Lung (tissue), 13 donors: ENCODE data around the gene PHLPP1. TPM values are rescaled to one million over a fixed set of nuclear protein-coding genes. Genes with fewer than 3 reads are reported as not detected.
A peak's percentile ranks its signal among the peaks of the same experiment; 100 is the strongest.

ENCODE experiments used
- ATAC-seq: fragments of 200-7000 bp; cut with Tn5 transposase; one replicate; pipeline ENCODE4 v1.9.1; 2020; ENCODE audit warnings: moderate number of reproducible peaks; ENCODE audit not compliant: insufficient read depth, low FRiP score
- DNase-seq, 3 donors: peaks; one replicate each; pipeline ENCODE4 v3.0.0-alpha.2; 2013 to 2017
- H3K27ac ChIP-seq, 2 donors: one replicate each; pipeline ENCODE4 v1.5.1; 2013; ENCODE audit warnings: mild to moderate bottlenecking in 2 of 2, moderate library complexity in 2 of 2, control low read depth in 1 of 2, inconsistent platforms in 1 of 2, low read depth in 1 of 2, low read length in 1 of 2
- H3K27me3 ChIP-seq, 3 donors: one replicate each; pipeline ENCODE4 v1.5.1; 2013; ENCODE audit warnings: low read length in 2 of 3; ENCODE audit not compliant: control insufficient read depth in 3 of 3, insufficient read depth in 3 of 3
- H3K36me3 ChIP-seq, 4 donors: one replicate each; pipeline ENCODE4 v1.5.1; 2013; ENCODE audit warnings: low read length in 4 of 4, mild to moderate bottlenecking in 1 of 4, moderate library complexity in 1 of 4; ENCODE audit not compliant: control insufficient read depth in 4 of 4, insufficient read depth in 4 of 4
- H3K4me1 ChIP-seq, 5 donors: one replicate each; pipeline ENCODE4 v1.5.1; 2013; ENCODE audit warnings: low read length in 5 of 5, mild to moderate bottlenecking in 2 of 5, moderate library complexity in 1 of 5; ENCODE audit not compliant: control insufficient read depth in 5 of 5, insufficient read depth in 5 of 5
- H3K4me3 ChIP-seq: one replicate; pipeline ENCODE4 v1.5.1; 2013; ENCODE audit warnings: mild to moderate bottlenecking, control low read depth, moderate library complexity
- H3K9ac ChIP-seq, 2 donors: one replicate each; pipeline ENCODE4 v1.5.1; 2013; ENCODE audit warnings: low read length in 2 of 2, control low read depth in 1 of 2; ENCODE audit not compliant: insufficient read depth in 1 of 2
- H3K9me3 ChIP-seq, 4 donors: one replicate each; pipeline ENCODE4 v1.5.1; 2013; ENCODE audit warnings: low read length in 3 of 4, mild to moderate bottlenecking in 1 of 4, moderate library complexity in 1 of 4; ENCODE audit not compliant: control insufficient read depth in 4 of 4, insufficient read depth in 3 of 4
- CTCF ChIP-seq: IDR thresholded peaks from 2 replicates; pipeline ENCODE4 v1.5.1; 2012; ENCODE audit warnings: mild to moderate bottlenecking; ENCODE audit errors: control extremely low read depth, extremely low read depth
- WGBS, 2 donors: extraction: QIAGEN DNeasy Blood & Tissue Kit; methylation state at CpG; one replicate each; pipeline ENCODE4 v1.1.7; 2013; 5-methylcytosine and 5-hydroxymethylcytosine counted together
- polyA plus RNA-seq, 2 donors: library from polyadenylated mRNA; stranded (reverse); fragments of 200-250 nt; gene quantifications; one replicate each; pipeline ENCODE4 v1.2.1, GENCODE V29; 2013
- small RNA-seq: library from RNA; depleted of rRNA; stranded (forward); fragments of <200 nt; gene quantifications from one replicate; pipeline ENCODE3, GENCODE V24; 2014; ENCODE audit warnings: low replicate concordance
- total RNA-seq, 2 donors: library from RNA; depleted of rRNA in 1 of 2; stranded (reverse); fragments of >200 nt in 1 of 2; gene quantifications; one replicate each; pipeline ENCODE4 v1.2.1, GENCODE V29; 2014 to 2021
- donor health status: control.
- donor health status: control.
- donor health status: Bipolar disorder and iron deficiency.
- donor health status: healthy.
- donor health status: DM: yes; HTN: yes; CAD: no.

PHLPP1 gene
- total and polyA plus RNA-seq, 4 donors = 2.3 to 29.2 (median 7.9) TPM

- Histone ChIP-seq H3K4me1 (peaks cover 0 to 2% (median 0%) of the 10 kb centered on the region in 5 donors), H3K9me3 (peaks cover 0 to 3% (median 0%) of the 10 kb centered on the region in 4 donors), H3K9ac (no peak overlapping the region), H3K27ac (no peak overlapping the region), H3K36me3 (no peaks in the 10 kb centered on the region), H3K4me3 (no peak overlapping the region), H3K27me3 (no peaks in the 10 kb centered on the region)
- peak in 2 of 3 donors; percentile 11 to 42 for DNase-seq
- no peak for ATAC-seq
- no peak for TF ChIP-seq CTCF
- 70 to 76% methylated on average over 12 of the region's 12 CpGs for WGBS, 2 donors
These were observed 310.1 kb downstream of the PHLPP1 start for GRCh38 chr18:63025251-63026090.

- Histone ChIP-seq H3K4me3 (no peak overlapping the region), H3K27ac (no peak overlapping the region), H3K9ac (no peak overlapping the region), H3K27me3 (no peaks in the 10 kb centered on the region), H3K36me3 (no peaks in the 10 kb centered on the region), H3K4me1 (no peaks in the 10 kb centered on the region), H3K9me3 (no peaks in the 10 kb centered on the region)
- 83 to 93% methylated on average over 2 of the region's 2 CpGs for WGBS, 2 donors
- DNase-seq = no peak
- no peak for ATAC-seq
- TF ChIP-seq CTCF = no peak
These were observed 313.0 kb downstream of the PHLPP1 start for GRCh38 chr18:63028380-63028779.

Small RNA genes within 50 kb of the gene (small RNA-seq; reads per million reads assigned to genes)
- not detected for gene RNU6-142P

Other genes with a start within 250 kb of the PHLPP1 start
- gene ZCCHC2, start 192.5 kb upstream of the PHLPP1 start, total RNA-seq = 10 to 100 TPM; 25.5 to 33.9 TPM
- gene ZCCHC2, start 192.5 kb upstream of the PHLPP1 start, polyA plus RNA-seq = 10 to 100 TPM in 1 of 2 donors, 1 to 10 TPM in 1; 9.3 to 11.7 TPM